ENCODE measurements around the gene ARL8A.
A peak's percentile ranks its signal among the peaks of the same experiment; 100 is the strongest.
"Not testable (repeated sequence)": the region's sequence is repeated elsewhere in the genome, so short reads cannot be mapped to it uniquely, and the experiment has no call there.

ARL8A gene

DNA sequence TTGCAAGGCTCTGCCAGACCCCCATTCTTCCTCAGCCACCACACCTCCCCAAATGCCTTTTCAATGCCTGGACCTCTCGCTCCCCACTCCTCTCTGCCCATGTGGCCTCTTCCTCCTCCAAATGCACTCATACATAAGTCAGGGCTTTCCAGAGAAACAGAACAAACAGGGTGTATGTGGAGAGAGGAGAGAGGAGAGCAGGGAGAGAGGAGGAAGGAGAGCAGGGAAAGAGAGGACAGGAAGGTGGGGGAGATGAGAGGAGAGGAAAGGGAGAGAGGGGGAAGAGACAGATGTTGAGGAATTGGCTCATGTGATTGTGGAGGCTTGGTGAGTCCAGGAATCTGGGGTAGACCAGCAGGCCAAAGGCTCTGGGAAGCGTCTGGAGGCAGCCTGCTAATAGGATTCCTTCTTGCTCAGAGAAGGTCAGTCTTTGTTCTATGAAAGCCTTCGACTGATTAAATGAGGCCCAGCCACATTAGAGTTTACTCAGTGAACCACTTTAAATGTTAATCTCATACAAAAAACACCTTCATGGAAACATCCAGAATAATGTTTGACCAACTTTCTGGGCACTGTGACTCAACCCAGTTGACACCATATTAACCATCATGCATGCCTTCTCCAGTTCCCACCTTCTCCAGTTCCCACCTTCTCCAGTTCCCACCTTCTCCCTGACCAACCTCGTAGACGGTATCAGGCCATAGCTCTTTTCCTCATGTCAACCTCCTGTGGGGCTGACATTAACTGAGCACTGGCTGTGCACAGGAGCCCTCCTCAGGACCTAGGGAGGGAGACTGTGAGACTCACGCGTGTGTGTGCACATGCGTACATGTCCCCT is 37.7 kb upstream of the ARL8A start:
- no peaks in the 10 kb centered on the region for H3K9me3 Mint-ChIP-seq
- peak overlapping the region; percentile 55 for H3K27ac Mint-ChIP-seq
- no peak overlapping the region for H3K4me3 Mint-ChIP-seq
- no peaks in the 10 kb centered on the region for H3K36me3 Mint-ChIP-seq (ENCODE audit: low read depth)
- peaks cover 7% of the 10 kb centered on the region for H3K4me1 Mint-ChIP-seq (ENCODE audit: low read depth)
- peaks cover 3% of the 10 kb centered on the region for H3K27me3 Mint-ChIP-seq (ENCODE audit: low read depth)

DNA sequence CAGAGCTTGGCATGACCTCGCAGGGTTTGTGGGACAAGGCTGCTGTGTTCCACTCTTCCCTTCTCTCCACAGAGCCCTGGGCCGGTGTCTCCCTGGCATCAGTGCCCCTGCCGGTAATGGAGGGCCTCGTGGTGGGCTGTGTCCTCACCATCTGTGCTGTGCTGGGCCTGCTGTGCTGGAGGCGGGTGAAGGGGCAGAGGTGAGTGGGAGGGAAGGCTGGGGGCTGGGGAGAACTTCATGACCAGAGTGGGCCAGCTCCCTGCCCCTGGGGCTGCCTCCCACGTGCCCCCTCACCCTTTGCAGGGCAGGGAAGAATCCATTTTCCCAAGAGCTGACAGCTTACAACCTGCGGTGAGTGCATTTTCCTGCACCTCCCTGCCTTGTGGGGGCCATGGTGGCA is 37.0 kb upstream of the ARL8A start:
- peaks cover 7% of the 10 kb centered on the region for H3K4me1 Mint-ChIP-seq (ENCODE audit: low read depth)
- H3K4me3 Mint-ChIP-seq, result no peak overlapping the region
- H3K36me3 Mint-ChIP-seq (ENCODE audit: low read depth), result no peaks in the 10 kb centered on the region

GRCh38 chr1:202180751-202181139 is 36.2 kb upstream of the ARL8A start:
- H3K4me1 Mint-ChIP-seq (ENCODE audit: low read depth); H3K27me3 Mint-ChIP-seq (ENCODE audit: low read depth); H3K36me3 Mint-ChIP-seq (ENCODE audit: low read depth); H3K4me3 Mint-ChIP-seq; H3K27ac Mint-ChIP-seq; H3K9me3 Mint-ChIP-seq: not testable (repeated sequence)

More for the DNA sequence above, 37.0 kb upstream of the ARL8A start:
- Mint-ChIP-seq H3K27ac (no peak overlapping the region), H3K9me3 (no peaks in the 10 kb centered on the region), H3K27me3 (ENCODE audit: low read depth) (peaks cover 3% of the 10 kb centered on the region)

- Mint-ChIP-seq H3K9me3 (no peaks in the 10 kb centered on the region), H3K27ac (no peak overlapping the region), H3K27me3 (ENCODE audit: low read depth) (no peaks in the 10 kb centered on the region), H3K36me3 (ENCODE audit: low read depth) (no peaks in the 10 kb centered on the region), H3K4me1 (ENCODE audit: low read depth) (peaks cover 7% of the 10 kb centered on the region), H3K4me3 (no peak overlapping the region)
These were observed 35.6 kb upstream of the ARL8A start for GRCh38 chr1:202179828-202180750.

GRCh38 chr1:202176949-202177927 is 32.7 kb upstream of the ARL8A start:
- H3K4me3 Mint-ChIP-seq, result no peak overlapping the region
- no peaks in the 10 kb centered on the region for H3K4me1 Mint-ChIP-seq (ENCODE audit: low read depth)
- no peaks in the 10 kb centered on the region for H3K9me3 Mint-ChIP-seq
- H3K27ac Mint-ChIP-seq, result no peak overlapping the region
- H3K27me3 Mint-ChIP-seq (ENCODE audit: low read depth), result no peaks in the 10 kb centered on the region
- no peaks in the 10 kb centered on the region for H3K36me3 Mint-ChIP-seq (ENCODE audit: low read depth)

DNA sequence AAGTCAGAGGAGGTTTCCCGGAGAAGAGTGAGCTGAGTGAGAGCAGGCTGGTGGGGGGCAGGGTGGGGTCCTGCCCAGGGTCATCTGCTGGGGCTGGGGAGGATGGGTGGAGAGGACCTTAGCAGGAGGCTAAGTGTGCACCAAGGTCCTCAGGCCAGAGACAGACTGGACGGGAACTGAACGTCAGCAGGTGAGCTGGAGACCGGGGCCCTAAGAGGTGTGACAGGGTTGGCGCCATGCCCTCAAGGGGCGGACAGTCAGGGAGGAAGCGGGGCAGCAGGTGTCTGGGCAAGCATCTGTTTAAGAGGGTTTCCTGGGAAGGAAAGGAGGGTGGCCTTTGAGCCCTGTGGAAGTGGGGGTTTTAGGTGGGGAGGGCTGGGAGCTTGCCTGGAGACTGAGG is 29.5 kb upstream of the ARL8A start:
- Mint-ChIP-seq H3K27me3 (ENCODE audit: low read depth) (no peaks in the 10 kb centered on the region), H3K4me1 (ENCODE audit: low read depth) (no peaks in the 10 kb centered on the region), H3K9me3 (no peaks in the 10 kb centered on the region), H3K36me3 (ENCODE audit: low read depth) (no peaks in the 10 kb centered on the region), H3K4me3 (no peak overlapping the region), H3K27ac (no peak overlapping the region)

GRCh38 chr1:202172015-202172355 is 27.4 kb upstream of the ARL8A start:
- no peaks in the 10 kb centered on the region for H3K4me1 Mint-ChIP-seq (ENCODE audit: low read depth)
- H3K9me3 Mint-ChIP-seq, result no peaks in the 10 kb centered on the region
- no peaks in the 10 kb centered on the region for H3K36me3 Mint-ChIP-seq (ENCODE audit: low read depth)
- no peak overlapping the region for H3K27ac Mint-ChIP-seq
- no peaks in the 10 kb centered on the region for H3K27me3 Mint-ChIP-seq (ENCODE audit: low read depth)
- H3K4me3 Mint-ChIP-seq, result no peak overlapping the region

DNA sequence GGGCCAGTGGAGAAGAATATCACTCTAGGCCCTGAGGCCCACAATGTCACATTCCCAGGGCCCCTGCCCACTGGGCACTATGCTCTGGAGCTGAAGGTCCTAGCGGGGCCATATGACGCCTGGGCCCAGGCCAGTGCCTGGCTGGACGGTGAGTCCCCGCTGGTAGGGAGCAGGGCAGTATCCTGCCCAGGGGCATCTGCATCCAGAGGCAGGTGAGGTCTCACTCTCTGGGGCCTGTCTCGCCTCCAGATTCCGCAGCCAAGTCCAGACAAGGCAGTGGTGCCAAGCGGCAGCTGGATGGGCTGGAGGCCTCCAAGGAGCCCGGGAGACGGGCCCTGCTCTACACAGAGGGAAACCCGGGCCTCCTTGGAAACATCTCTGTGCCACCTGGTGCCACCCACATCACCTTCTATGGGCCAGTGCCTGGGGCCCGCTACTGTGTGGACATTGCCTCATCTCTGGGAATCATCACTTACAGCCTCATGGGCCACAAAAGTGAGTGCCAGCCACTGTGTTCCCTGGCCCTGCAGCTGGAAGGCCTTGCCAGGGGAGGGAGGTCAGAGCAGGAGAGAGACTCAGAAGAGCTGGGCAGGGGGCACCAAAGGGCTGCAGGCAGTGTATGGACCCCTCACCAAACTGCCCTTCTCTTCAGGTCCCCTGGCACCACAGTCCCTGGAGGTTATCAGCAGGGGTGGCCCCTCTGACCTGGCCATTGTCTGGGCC is 26.9 kb upstream of the ARL8A start:
- Mint-ChIP-seq H3K4me1 (ENCODE audit: low read depth) (peaks cover 4% of the 10 kb centered on the region), H3K4me3 (no peak overlapping the region), H3K27me3 (ENCODE audit: low read depth) (no peaks in the 10 kb centered on the region), H3K27ac (no peak overlapping the region), H3K36me3 (ENCODE audit: low read depth) (no peaks in the 10 kb centered on the region), H3K9me3 (no peaks in the 10 kb centered on the region)

DNA sequence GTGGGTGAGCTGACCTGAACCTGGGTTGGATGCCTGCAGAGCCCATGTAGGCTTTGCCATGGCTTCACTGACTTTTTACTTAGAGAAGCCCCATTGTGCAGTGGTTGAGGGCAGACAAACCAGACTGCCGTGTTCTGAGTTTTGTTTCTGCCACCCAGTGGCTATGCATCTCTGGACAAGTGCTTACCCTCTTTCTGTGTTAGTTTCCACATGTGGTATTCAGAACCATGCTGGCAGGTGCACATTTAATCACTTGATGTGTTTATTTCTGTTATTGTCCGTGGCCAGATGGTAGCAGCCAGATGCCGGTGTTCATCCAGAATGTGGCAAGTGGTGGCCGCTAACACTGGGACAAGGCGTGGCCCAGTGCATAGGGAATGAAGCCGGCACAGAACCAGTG is 26.2 kb upstream of the ARL8A start:
- Mint-ChIP-seq H3K4me3 (no peak overlapping the region), H3K36me3 (ENCODE audit: low read depth) (no peaks in the 10 kb centered on the region), H3K27ac (no peak overlapping the region), H3K27me3 (ENCODE audit: low read depth) (no peaks in the 10 kb centered on the region), H3K9me3 (no peaks in the 10 kb centered on the region), H3K4me1 (ENCODE audit: low read depth) (peaks cover 6% of the 10 kb centered on the region)

DNA sequence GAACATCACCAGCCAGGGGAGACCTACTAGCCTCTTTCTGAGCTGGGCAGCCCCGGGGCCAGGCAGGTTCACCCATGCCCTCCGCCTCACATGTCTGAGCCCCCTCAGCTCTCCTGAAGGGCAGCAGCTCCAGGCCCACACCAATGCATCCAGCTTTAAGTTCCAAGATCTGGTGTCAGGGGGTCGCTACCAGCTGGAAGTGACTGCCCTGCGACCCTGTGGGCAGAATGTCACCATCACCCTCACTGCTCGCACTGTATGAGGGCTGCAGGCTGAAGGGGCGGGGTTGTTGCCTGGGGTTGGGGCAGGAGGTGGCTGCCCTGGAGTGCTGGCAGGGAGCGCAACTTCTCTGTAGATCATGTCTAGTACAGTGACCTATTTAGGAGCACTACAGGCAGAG is 24.3 kb upstream of the ARL8A start:
- no peak overlapping the region for H3K27ac Mint-ChIP-seq
- H3K9me3 Mint-ChIP-seq, result no peaks in the 10 kb centered on the region
- H3K4me1 Mint-ChIP-seq (ENCODE audit: low read depth), result peaks cover 19% of the 10 kb centered on the region
- no peaks in the 10 kb centered on the region for H3K27me3 Mint-ChIP-seq (ENCODE audit: low read depth)
- no peaks in the 10 kb centered on the region for H3K36me3 Mint-ChIP-seq (ENCODE audit: low read depth)
- H3K4me3 Mint-ChIP-seq, result no peak overlapping the region

DNA sequence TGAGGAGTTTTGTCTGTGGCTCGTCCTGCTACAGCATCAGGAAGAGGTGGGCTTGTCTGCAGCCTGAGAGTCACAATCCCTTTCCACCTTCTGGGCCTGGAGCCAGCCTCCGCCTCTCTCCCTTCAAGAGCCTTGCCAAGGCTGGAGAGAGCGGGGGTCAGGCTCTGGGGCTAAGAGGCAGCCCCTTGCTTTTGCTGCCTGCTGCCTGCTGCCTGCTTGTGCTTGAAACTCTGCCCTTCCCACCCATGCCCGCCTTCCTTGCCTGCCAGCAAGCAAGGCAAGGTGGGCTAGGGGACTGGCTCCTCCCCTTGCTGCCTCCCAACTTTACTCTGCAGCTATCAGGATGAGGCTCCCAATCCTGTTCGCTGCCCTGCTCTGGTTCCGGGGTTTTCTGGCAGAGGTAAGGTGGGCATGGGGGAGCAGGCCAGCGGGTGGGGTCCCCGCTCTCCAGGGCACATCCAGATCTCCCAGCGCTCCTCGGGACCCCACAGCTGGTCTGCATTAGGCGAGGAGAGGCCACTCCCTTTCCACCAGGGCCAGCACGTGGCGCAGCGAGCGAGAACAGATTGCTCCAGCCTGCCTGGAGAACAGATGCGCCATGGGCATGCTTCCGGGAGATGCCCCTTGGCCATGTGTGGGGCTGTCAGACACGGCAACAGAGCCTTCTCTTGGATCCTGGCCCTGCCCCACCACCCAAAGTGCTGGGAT is 23.3 kb upstream of the ARL8A start:
- Mint-ChIP-seq H3K4me1 (ENCODE audit: low read depth) (peaks cover 25% of the 10 kb centered on the region), H3K27ac (no peak overlapping the region)

GRCh38 chr1:202167054-202167453 is 22.5 kb upstream of the ARL8A start:
- not testable (repeated sequence) for H3K9me3 Mint-ChIP-seq; H3K36me3 Mint-ChIP-seq (ENCODE audit: low read depth); H3K27me3 Mint-ChIP-seq (ENCODE audit: low read depth); H3K4me3 Mint-ChIP-seq
- peak overlapping the region; percentile 55 for H3K27ac Mint-ChIP-seq
- peaks cover 33% of the 10 kb centered on the region for H3K4me1 Mint-ChIP-seq (ENCODE audit: low read depth)

More for the DNA sequence above, 23.3 kb upstream of the ARL8A start:
- no peak overlapping the region for H3K4me3 Mint-ChIP-seq
- H3K27me3 Mint-ChIP-seq (ENCODE audit: low read depth), result no peaks in the 10 kb centered on the region
- H3K36me3 Mint-ChIP-seq (ENCODE audit: low read depth), result no peaks in the 10 kb centered on the region
- H3K9me3 Mint-ChIP-seq, result no peaks in the 10 kb centered on the region

All from T-helper 1 cell treated with Interleukin-12 subunit alpha and Interleukin-12 subunit beta and Interleukin-4 antibody, amounts not matched to agents 30 μg/mL and 1 μg/mL, for 36 hours (primary cell).